Stimulated activated CD8-positive, alpha-beta memory T cell treated with anti-CD3 and anti-CD28 coated beads, Interleukin-4, amount 100 ng/mL, for 4 hours (primary cell): ENCODE data around the gene TLR6.

Experiments
- DNase-seq, 2 donors: peaks; one replicate each; pipeline ENCODE4 v3.0.0-alpha.2; 2020; ENCODE audit warnings: low read depth in 2 of 2, low spot score in 1 of 2

The TLR6 gene

GRCh38 chr4:38868059-38868960, 11.7 kb upstream of the TLR6 start:
- no peak for DNase-seq

GRCh38 chr4:38867478-38868058, 11.0 kb upstream of the TLR6 start, which contains the start of gene FAM114A1:
FAM114A1 (plus strand) TSS chr4:38867806; CDS start chr4:38878079, 10,273 bp downstream.
- DNase-seq: no peak

- DNase-seq: no peak
Measured at GRCh38 chr4:38866973-38867477, 10.4 kb upstream of the TLR6 start.

- no peak for DNase-seq
Measured at GRCh38 chr4:38865445-38865844, 8.8 kb upstream of the TLR6 start.

- DNase-seq: no peak
Measured at GRCh38 chr4:38861791-38862190, 5.2 kb upstream of the TLR6 start.

GRCh38 chr4:38860788-38861424, 4.3 kb upstream of the TLR6 start:
- DNase-seq: peak in 1 of 2 donors; percentile 30

- no peak for DNase-seq
Measured at GRCh38 chr4:38859501-38859900, 2.9 kb upstream of the TLR6 start.

- DNase-seq: no peak
Measured at GRCh38 chr4:38858097-38858420, 1.4 kb upstream of the TLR6 start.

DNA sequence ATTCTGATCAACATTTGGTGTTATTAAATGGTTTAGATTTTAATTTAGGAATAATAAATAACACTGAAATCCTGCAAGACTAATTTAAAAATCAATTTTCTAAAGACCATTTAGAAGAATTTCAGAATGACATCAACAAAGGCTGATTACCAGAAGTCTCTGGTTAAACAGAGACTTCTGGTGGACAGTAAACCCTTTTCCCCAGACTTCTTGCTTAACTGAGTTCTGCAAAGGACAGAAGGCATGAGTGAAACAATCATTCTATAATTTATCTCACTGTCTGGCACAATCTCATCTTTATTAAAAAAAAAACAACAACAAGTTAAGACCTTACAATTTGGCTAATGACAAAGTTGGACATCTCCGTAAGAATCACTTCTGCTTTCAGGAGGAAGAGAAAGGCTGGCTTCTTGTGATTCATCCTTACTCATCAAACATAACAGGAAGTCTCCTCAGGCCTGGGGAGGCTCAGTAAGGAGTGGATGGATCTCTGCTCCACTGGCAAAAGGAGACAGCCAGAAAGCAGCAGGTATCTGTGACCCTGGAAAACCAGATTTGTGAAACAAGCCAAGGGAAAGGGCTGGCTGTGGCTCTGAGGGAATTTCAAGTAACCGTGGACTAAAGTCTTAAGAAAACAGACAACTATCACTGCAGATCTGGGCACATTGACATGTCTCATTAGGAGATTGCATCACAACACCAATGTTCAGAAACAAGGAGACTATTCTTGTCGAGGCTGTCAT, 908 bp upstream of the TLR6 start:
- no peak for DNase-seq

DNA sequence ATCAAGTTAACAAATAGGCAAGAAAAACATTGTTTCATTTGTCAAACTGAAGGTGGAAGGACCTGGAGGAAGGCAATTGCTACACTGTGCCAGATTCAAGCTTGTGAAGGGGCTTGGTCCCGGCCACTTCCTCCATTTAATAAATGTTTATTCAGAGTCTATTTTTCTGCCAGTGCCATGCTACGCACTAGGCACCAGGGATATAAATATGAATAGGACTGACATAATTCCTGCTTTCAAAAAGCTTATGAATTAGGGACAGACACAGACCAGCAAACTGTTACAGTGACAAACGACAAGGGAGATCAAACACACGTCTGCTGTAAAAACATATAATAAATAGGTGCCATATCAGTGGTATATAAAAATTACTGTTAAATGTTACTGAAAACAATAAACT, 571 bp downstream of the TLR6 start:
- no peak for DNase-seq

DNA sequence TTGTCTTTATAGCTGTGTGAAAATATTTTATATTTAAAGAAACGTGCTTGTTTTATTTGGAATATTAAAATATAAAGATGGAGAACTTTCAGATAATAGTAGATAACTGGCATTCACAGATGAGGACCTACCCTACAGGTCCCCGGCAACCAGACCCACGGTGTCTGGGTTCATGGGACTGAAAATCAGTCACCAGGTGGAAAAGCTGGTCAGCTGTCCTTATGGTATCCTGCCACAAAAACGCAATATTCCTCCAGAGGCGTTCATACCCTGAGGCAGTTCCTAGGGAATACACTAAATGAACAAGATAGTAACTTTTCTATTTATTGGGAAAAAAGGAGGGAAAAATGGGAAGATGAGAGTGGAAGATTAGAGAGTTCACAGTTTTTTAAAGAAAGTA, 1.2 kb downstream of the TLR6 start:
- DNase-seq: no peak

DNA sequence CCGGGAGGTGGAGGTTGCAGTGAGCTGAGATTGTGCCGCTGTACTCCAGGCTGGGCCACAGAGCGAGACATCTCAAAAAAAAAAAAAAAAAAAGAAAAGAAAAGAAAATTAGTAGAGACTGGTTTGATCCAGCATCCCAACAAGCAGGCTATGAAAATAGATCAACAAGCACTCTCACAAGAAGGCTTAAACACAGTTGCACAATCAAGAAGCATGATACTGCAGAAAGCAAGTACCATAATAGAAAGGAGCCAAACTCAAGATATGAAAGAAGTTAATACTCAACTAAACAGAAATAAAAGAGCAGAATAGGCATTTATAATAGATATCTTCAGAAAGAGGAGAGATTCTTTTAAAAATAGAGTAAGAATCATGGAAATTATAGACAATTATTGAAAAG, 10.6 kb downstream of the TLR6 start:
- DNase-seq: no peak

DNA sequence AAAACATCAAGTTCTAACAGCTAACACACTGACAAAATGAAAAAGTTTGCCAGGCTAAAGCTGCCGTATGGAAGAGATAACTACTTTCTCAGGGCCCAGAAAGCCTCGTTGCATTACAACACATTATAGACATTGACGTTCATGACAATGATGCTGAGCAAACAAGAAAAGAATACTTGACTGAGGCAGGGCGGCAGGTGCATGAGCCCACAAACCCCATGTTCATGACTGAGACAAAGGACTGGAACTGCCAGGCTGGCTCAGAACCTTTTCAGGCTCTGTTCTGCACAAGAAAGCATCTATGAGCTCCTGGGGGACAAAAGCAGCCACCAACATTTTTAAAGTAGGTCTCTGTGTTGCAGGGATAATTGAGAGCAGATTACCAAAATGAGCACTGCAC, 13.6 kb downstream of the TLR6 start:
- no peak for DNase-seq

GRCh38 chr4:38837849-38838248, 18.8 kb downstream of the TLR6 start:
- no peak for DNase-seq

GRCh38 chr4:38837334-38837733, 19.3 kb downstream of the TLR6 start:
- DNase-seq: no peak

DNA sequence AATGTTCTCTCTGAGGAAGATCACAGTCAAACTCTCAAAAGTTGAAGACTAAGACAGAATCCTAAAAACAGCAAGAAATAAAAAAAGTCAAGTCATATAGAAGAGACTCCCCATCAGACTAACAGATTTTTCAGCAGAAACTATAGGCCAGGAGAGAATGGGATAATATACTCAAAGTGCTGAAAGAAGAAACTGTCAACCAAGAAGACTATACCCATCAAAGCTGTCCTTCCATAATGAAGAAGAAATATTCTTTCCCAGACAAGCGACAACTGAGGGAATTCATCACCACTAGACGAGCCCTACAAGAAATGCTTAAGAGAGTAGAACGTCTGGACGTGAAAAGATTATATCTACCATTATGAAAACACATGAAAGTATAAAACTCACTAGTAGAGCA, 22.0 kb downstream of the TLR6 start:
- DNase-seq: no peak

DNA sequence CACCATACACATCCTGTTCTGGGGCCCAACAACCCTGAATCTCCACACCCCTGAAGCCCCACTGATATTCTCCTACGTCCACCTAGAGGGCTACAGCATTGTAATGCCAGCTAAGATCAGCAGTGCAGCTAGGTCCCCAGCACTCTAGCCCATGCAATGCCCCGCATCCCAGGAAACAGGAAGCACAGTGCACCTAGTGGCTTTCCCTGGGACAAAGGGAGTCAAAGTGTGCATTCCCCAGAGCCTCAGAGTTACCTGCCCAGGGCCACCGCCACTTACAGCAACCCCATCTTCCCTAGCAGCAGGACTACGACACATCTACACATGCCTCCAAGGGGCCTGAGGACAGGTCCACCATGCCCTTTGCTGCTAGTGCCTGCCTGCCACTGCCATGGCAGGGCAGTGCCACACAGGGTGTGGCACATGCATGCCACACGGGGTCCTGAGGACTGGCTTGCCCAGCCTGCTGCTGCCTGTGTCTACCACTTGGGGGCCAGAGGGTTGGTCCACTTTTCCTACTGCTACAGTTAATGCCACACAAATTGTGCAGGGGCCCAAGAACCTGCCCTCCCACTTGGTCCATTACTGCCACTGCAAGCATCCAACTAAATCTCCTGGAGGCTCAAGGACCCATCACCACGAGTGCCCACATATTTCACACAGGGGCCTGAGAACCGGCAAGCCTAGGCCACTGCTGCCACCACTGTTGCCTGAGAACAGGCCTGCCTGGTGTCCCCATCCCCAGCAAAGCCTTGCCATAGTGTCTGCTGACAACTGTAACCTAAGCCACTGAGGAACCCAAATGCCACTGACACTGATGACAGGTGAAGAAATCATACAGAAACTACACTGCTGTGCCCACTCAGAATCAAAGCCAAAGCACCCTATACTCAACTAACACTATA, 23.7 kb downstream of the TLR6 start:
- DNase-seq: no peak

GRCh38 chr4:38832206-38832605, 24.4 kb downstream of the TLR6 start:
- no peak for DNase-seq

- no peak for DNase-seq
Measured at GRCh38 chr4:38831653-38832052, 25.0 kb downstream of the TLR6 start.

GRCh38 chr4:38829237-38829636, 27.4 kb downstream of the TLR6 start:
- no peak for DNase-seq
